HEK293 (cell line): Measurements from ENCODE around the gene PDE4B.

Experiments
- CTCF ChIA-PET: fragments of 350-600 bp; formaldehyde crosslinking; extraction: SDS; loops from one replicate; lab custom pipeline; 2021; ENCODE audit warnings: antibody characterized with exemption; lab: Yijun Ruan, JAX
- POLR2A ChIA-PET: fragments of 300-600 bp; formaldehyde crosslinking; extraction: SDS; loops from one replicate; lab custom pipeline; 2020; ENCODE audit warnings: antibody characterized with exemption, inconsistent platforms; lab: Yijun Ruan, JAX
- H3K27ac ChIP-seq: fragments of 200-500 bp; sonication (Bioruptor generic); 2 replicates; pipeline ENCODE4 v1.5.1; 2014; ENCODE audit warnings: low read depth, low read length, control low read depth, inconsistent platforms; ENCODE audit errors: extremely low read depth
- H3K36me3 ChIP-seq, 2 experiments: fragments of 200-500 bp in 1 of 2; sonication (Bioruptor generic) in 1 of 2; 1 replicate in 1 of 2; 2 replicates in 1 of 2; pipeline ENCODE4 v1.5.1; 2014 to 2017; ENCODE audit warnings: inconsistent platforms in 2 of 2, low read length in 2 of 2; ENCODE audit not compliant: control insufficient read depth in 2 of 2, insufficient read depth in 1 of 2
- H3K4me1 ChIP-seq: fragments of 200-500 bp; sonication (Bioruptor generic); 2 replicates; pipeline ENCODE4 v1.5.1; 2014; ENCODE audit warnings: mild to moderate bottlenecking, low read length, inconsistent platforms; ENCODE audit not compliant: control insufficient read depth, insufficient read depth
- H3K4me3 ChIP-seq: 2 replicates; pipeline ENCODE4 v1.5.1; 2011; ENCODE audit warnings: low read depth, mild to moderate bottlenecking, control low read depth, low read length, moderate library complexity
- H3K9me3 ChIP-seq: fragments of 200-500 bp; sonication (Bioruptor generic); 2 replicates; pipeline ENCODE4 v1.5.1; 2014; ENCODE audit warnings: low read depth, low read length, inconsistent platforms; ENCODE audit not compliant: control insufficient read depth, insufficient read depth
- FEZF1 ChIP-seq: fragments of 450-650 bp; formaldehyde crosslinking; IDR thresholded peaks from 2 replicates; pipeline ENCODE4 v1.5.1; 2016; ENCODE audit warnings: missing biosample characterization, missing genetic modification characterization
- KLF16 ChIP-seq: fragments of 450-650 bp; formaldehyde crosslinking; IDR thresholded peaks from 2 replicates; pipeline ENCODE4 v1.5.1; 2017; ENCODE audit warnings: missing biosample characterization, missing genetic modification characterization
- ZBTB6 ChIP-seq: fragments of 450-650 bp; formaldehyde crosslinking; IDR thresholded peaks from 2 replicates; pipeline ENCODE4 v1.5.1; 2017; ENCODE audit warnings: missing biosample characterization, missing genetic modification characterization
- ZBTB7A ChIP-seq: fragments of 450-650 bp; formaldehyde crosslinking; IDR thresholded peaks from 2 replicates; pipeline ENCODE4 v1.5.1; 2016; ENCODE audit warnings: low read depth, missing biosample characterization, missing genetic modification characterization
- ZNF114 ChIP-seq: fragments of 450-650 bp; formaldehyde crosslinking; IDR thresholded peaks from 2 replicates; pipeline ENCODE4 v1.5.0; 2017; ENCODE audit warnings: missing biosample characterization, missing genetic modification characterization
- ZNF155 ChIP-seq: fragments of 450-650 bp; formaldehyde crosslinking; IDR thresholded peaks from 2 replicates; pipeline ENCODE4 v1.5.1; 2016; ENCODE audit warnings: missing biosample characterization, missing genetic modification characterization
- ZNF221 ChIP-seq: fragments of 450-650 bp; formaldehyde crosslinking; IDR thresholded peaks from 2 replicates; pipeline ENCODE4 v1.5.1; 2017; ENCODE audit warnings: missing biosample characterization, missing genetic modification characterization, borderline replicate concordance
- ZNF266 ChIP-seq: fragments of 450-650 bp; formaldehyde crosslinking; IDR thresholded peaks from 2 replicates; pipeline ENCODE4 v1.5.1; 2016; ENCODE audit warnings: missing biosample characterization, missing genetic modification characterization, low read depth
- ZNF280D ChIP-seq: fragments of 450-650 bp; formaldehyde crosslinking; IDR thresholded peaks from 2 replicates; pipeline ENCODE4 v1.5.1; 2016; ENCODE audit warnings: missing biosample characterization, missing genetic modification characterization
- ZNF518A ChIP-seq: fragments of 450-650 bp; formaldehyde crosslinking; conservative IDR thresholded peaks from 2 replicates; pipeline ENCODE4 v1.5.1; 2016; ENCODE audit warnings: low read depth, missing biosample characterization, missing genetic modification characterization
- ZNF677 ChIP-seq: fragments of 450-650 bp; IDR thresholded peaks from 2 replicates; pipeline ENCODE4 v1.5.0; 2018; ENCODE audit warnings: missing biosample characterization, mild to moderate bottlenecking, missing genetic modification characterization, moderate library complexity
- ZNF776 ChIP-seq: fragments of 450-650 bp; formaldehyde crosslinking; IDR thresholded peaks from 2 replicates; pipeline ENCODE4 v1.5.0; 2017; ENCODE audit warnings: missing biosample characterization, missing genetic modification characterization, borderline replicate concordance
- ZNF791 ChIP-seq: fragments of 450-650 bp; formaldehyde crosslinking; IDR thresholded peaks from 2 replicates; pipeline ENCODE4 v1.5.1; 2016; ENCODE audit warnings: missing biosample characterization, missing genetic modification characterization
- TF ChIP-seq, protein P1 (sequence below): fragments of 450-650 bp; formaldehyde crosslinking; IDR thresholded peaks from 2 replicates; pipeline ENCODE4 v1.5.1; 2017; ENCODE audit warnings: missing biosample characterization, mild to moderate bottlenecking, missing genetic modification characterization, moderate library complexity
- TF ChIP-seq, protein P2 (sequence below): fragments of 450-650 bp; formaldehyde crosslinking; IDR thresholded peaks from 2 replicates; pipeline ENCODE4; 2016; ENCODE audit warnings: missing biosample characterization, missing genetic modification characterization
- TF ChIP-seq, protein P3 (sequence below): fragments of 450-650 bp; formaldehyde crosslinking; IDR thresholded peaks from 2 replicates; pipeline ENCODE4 v1.5.1; 2016; ENCODE audit warnings: missing biosample characterization, missing genetic modification characterization
- TF ChIP-seq, protein P4 (sequence below): fragments of 450-650 bp; formaldehyde crosslinking; IDR thresholded peaks from 2 replicates; pipeline ENCODE4 v1.5.1; 2016; ENCODE audit warnings: missing biosample characterization, missing genetic modification characterization, low read depth

Gene PDE4B

DNA sequence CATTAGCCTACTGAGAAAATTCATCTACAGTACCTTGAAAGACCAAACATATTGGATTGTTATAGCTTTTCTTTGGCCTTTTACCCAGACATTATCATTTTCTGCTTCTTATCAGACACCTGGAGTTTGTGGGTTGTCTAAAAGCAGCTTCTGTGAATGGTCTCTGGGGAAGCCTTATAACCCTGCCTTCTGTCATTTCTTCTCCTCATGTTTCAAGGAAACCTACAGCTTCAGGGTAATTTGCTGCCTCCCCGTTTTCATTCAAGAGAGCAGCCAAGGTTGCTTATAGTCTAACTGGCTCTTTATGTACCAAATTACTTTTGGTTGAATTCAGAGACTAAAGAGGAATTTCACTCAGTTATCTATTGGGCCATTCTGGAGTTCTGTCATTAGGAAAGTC lies 453.0 kb downstream of the PDE4B start:
- peak; percentile 34; the same call in 1 of the 2 replicates for TF ChIP-seq FEZF1
- no peak for TF ChIP-seq ZNF677 (tag by site-specific recombination)
- no peak overlapping the region for H3K27ac ChIP-seq
- CTCF ChIA-PET = interaction anchor here (0.6 to 1.3 kb wide), 4 partner anchors 201 to 289 kb away, joined by 3 to 4 read pairs (median 4); no protein-coding TSS in a partner anchor
- H3K4me3 ChIP-seq = no peak overlapping the region
- no peaks in the 10 kb centered on the region; the same call in 1 of the 2 replicates for H3K4me1 ChIP-seq
- H3K9me3 ChIP-seq = no peaks in the 10 kb centered on the region
- POLR2A ChIA-PET = no interaction called here
- H3K36me3 ChIP-seq = no peaks in the 10 kb centered on the region

GRCh38 chr1:66246351-66247269 lies 453.9 kb downstream of the PDE4B start:
- Histone ChIP-seq H3K27ac (no peak overlapping the region), H3K4me1 (no peaks in the 10 kb centered on the region; the same call in 1 of the 2 replicates), H3K9me3 (no peaks in the 10 kb centered on the region), H3K36me3 (no peaks in the 10 kb centered on the region), H3K4me3 (no peak overlapping the region)
- CTCF ChIA-PET = interaction anchor here (0.6 to 1.4 kb wide), 3 partner anchors 200 to 290 kb away, joined by 3 to 10 read pairs (median 4); no protein-coding TSS in a partner anchor
- POLR2A ChIA-PET = no interaction called here
- TF ChIP-seq KLF16 (tag by site-specific recombination) = no peak
- no peak for TF ChIP-seq ZNF776 (tag by site-specific recombination)
- TF ChIP-seq, protein P1, sequence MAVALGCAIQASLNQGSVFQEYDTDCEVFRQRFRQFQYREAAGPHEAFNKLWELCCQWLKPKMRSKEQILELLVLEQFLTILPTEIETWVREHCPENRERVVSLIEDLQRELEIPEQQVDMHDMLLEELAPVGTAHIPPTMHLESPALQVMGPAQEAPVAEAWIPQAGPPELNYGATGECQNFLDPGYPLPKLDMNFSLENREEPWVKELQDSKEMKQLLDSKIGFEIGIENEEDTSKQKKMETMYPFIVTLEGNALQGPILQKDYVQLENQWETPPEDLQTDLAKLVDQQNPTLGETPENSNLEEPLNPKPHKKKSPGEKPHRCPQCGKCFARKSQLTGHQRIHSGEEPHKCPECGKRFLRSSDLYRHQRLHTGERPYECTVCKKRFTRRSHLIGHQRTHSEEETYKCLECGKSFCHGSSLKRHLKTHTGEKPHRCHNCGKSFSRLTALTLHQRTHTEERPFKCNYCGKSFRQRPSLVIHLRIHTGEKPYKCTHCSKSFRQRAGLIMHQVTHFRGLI (tag by site-specific recombination) = no peak
- no peak for TF ChIP-seq ZNF518A (tag by site-specific recombination)
- no peak for TF ChIP-seq ZNF791 (tag by site-specific recombination)
- no peak for TF ChIP-seq ZNF266 (tag by site-specific recombination)
- TF ChIP-seq ZNF114 (tag by site-specific recombination) = no peak
- TF ChIP-seq ZBTB7A = no peak
- TF ChIP-seq, protein P2, sequence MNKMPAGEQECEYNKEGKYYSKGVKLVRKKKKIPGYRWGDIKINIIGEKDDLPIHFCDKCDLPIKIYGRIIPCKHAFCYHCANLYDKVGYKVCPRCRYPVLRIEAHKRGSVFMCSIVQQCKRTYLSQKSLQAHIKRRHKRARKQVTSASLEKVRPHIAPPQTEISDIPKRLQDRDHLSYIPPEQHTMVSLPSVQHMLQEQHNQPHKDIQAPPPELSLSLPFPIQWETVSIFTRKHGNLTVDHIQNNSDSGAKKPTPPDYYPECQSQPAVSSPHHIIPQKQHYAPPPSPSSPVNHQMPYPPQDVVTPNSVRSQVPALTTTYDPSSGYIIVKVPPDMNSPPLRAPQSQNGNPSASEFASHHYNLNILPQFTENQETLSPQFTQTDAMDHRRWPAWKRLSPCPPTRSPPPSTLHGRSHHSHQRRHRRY = no peak
- no peak for TF ChIP-seq ZNF155 (tag by site-specific recombination)
- no peak for TF ChIP-seq ZBTB6 (tag by site-specific recombination)
- TF ChIP-seq ZNF280D = no peak
- TF ChIP-seq, protein P3, sequence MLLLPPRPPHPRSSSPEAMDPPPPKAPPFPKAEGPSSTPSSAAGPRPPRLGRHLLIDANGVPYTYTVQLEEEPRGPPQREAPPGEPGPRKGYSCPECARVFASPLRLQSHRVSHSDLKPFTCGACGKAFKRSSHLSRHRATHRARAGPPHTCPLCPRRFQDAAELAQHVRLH (tag by site-specific recombination) = no peak
- TF ChIP-seq, protein P4, sequence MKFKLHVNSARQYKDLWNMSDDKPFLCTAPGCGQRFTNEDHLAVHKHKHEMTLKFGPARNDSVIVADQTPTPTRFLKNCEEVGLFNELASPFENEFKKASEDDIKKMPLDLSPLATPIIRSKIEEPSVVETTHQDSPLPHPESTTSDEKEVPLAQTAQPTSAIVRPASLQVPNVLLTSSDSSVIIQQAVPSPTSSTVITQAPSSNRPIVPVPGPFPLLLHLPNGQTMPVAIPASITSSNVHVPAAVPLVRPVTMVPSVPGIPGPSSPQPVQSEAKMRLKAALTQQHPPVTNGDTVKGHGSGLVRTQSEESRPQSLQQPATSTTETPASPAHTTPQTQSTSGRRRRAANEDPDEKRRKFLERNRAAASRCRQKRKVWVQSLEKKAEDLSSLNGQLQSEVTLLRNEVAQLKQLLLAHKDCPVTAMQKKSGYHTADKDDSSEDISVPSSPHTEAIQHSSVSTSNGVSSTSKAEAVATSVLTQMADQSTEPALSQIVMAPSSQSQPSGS (tag by site-specific recombination) = no peak
- no peak for TF ChIP-seq ZNF221 (tag by site-specific recombination)
